ENCODE results near the gene ANGPTL1. TPM values are rescaled to one million over a fixed set of nuclear protein-coding genes. Genes with fewer than 3 reads are reported as not detected.

The ANGPTL1 gene
- total and polyA plus RNA-seq, 2 of the 8 experiments (the other 6 are each of a cell fraction or from before 2014, with no cell fraction given), result not detected

GRCh38 chr1:178870221-178870620, 656 bp downstream of the ANGPTL1 start:
- H2BK20ac ChIP-seq (ENCODE audit: low read length), result no peak overlapping the region
- CTCF ChIA-PET (ENCODE audit: partially characterized antibody), result interaction anchor here (1.1 to 2.1 kb wide), 3 partner anchors 102 to 327 kb away, joined by 4 to 6 read pairs (median 4); no protein-coding TSS in a partner anchor
- no peak for FAIRE-seq

More at GRCh38 chr1:178870221-178870620, 656 bp downstream of the ANGPTL1 start:
- Histone ChIP-seq H3K4me3 (ENCODE audit: extremely low read depth in 1 of 4, insufficient read depth in 2 of 4, low read depth in 3 of 4, low read length in 4 of 4) (no peak overlapping the region), H3K18ac (ENCODE audit: extremely low read depth, low read length) (no peak overlapping the region), H2BK12ac (ENCODE audit: low read depth, low read length) (no peak overlapping the region), H3K36me3 (ENCODE audit: control insufficient read depth in 2 of 4, insufficient read depth in 4 of 4, low read length in 3 of 4) (no peaks in the 10 kb centered on the region), H2BK120ac (replicated peaks; ENCODE audit: low read depth, low read length) (no peak overlapping the region), H2BK5ac (ENCODE audit: low read depth, low read length) (no peak overlapping the region), H3K4me2 (ENCODE audit: insufficient read depth in 1 of 2, low read depth in 2 of 2, low read length in 2 of 2) (no peak overlapping the region), H4K8ac (ENCODE audit: extremely low read depth, insufficient read depth, low read length) (no peak overlapping the region), H2AFZ (ENCODE audit: low read length) (no peak overlapping the region), H2AK5ac (ENCODE audit: low read depth, low read length) (no peak overlapping the region), H3K79me2 (ENCODE audit: control insufficient read depth in 1 of 2, insufficient read depth in 2 of 2, low read length in 2 of 2) (no peaks in the 10 kb centered on the region), H3K23me2 (ENCODE audit: low read depth, low read length) (no peaks in the 10 kb centered on the region), H3K27ac (ENCODE audit: low read depth, low read length) (no peak overlapping the region), H3K9me3 (ENCODE audit: insufficient read depth in 2 of 2, low read depth in 1 of 2, low read length in 1 of 2) (no peaks in the 10 kb centered on the region), H3K56ac (replicated peaks; ENCODE audit: insufficient read length, low read depth, low read length) (no peak overlapping the region), H3K4ac (replicated peaks; ENCODE audit: insufficient read length, low read depth, low read length) (no peak overlapping the region), H3K79me1 (ENCODE audit: low read depth, low read length) (no peaks in the 10 kb centered on the region), H3K9ac (replicated peaks in 1 of 4; ENCODE audit: extremely low read depth in 1 of 4, low read depth in 3 of 4, low read length in 3 of 4) (no peak overlapping the region), H4K91ac (replicated peaks; ENCODE audit: insufficient read length, low read length) (no peak overlapping the region), H4K5ac (ENCODE audit: insufficient read length, low read depth, low read length) (no peak overlapping the region), H4K20me1 (replicated peaks in 1 of 2; ENCODE audit: control insufficient read depth in 1 of 2, insufficient read depth in 2 of 2, low read length in 2 of 2) (no peaks in the 10 kb centered on the region), H3K14ac (ENCODE audit: insufficient read length) (no peak overlapping the region), H3K27me3 (replicated peaks in 1 of 4; ENCODE audit: control insufficient read depth in 3 of 4, extremely low read depth in 1 of 4, insufficient read depth in 3 of 4, low read length in 3 of 4) (no peaks in the 10 kb centered on the region), H2BK15ac (ENCODE audit: low read length) (no peak overlapping the region), H3K4me1 (replicated peaks in 1 of 4; ENCODE audit: control insufficient read depth in 3 of 4, insufficient read depth in 4 of 4, low read length in 3 of 4) (peaks cover 0 to 6% (median 2%) of the 10 kb centered on the region in 4 experiments; a peak in 2 of 7 replicates), H3K23ac (ENCODE audit: insufficient read length) (no peak overlapping the region)
- TF ChIP-seq SIX5 (IDR thresholded peaks at IDR 0.05; ENCODE audit: low read depth, low read length) (no peak), SIRT6 (IDR thresholded peaks at IDR 0.05; ENCODE audit: low read length) (no peak), RNF2 (IDR thresholded peaks at IDR 0.05; ENCODE audit: borderline replicate concordance, low read depth, low read length, missing control alignments, poor library complexity, severe bottlenecking) (no peak), ASH2L (IDR thresholded peaks at IDR 0.05; ENCODE audit: low read length) (no peak), CTBP2 (IDR thresholded peaks at IDR 0.05; ENCODE audit: borderline replicate concordance, insufficient read depth, insufficient read length, low read length) (no peak), SIN3A (conservative IDR thresholded peaks at IDR 0.05 in 1 of 2, IDR thresholded peaks at IDR 0.05 in 1 of 2; ENCODE audit: low read depth in 1 of 2, low read length in 2 of 2) (no peak), KDM1A (IDR thresholded peaks at IDR 0.05; ENCODE audit: borderline replicate concordance, low read length) (no peak), HDAC2 (IDR thresholded peaks at IDR 0.05; ENCODE audit: borderline replicate concordance in 1 of 2, low read depth in 2 of 2, low read length in 2 of 2) (no peak)
- 54% methylated on average over 1 of the region's 1 CpG; no CpG with 5 or more reads in 1 of the 2 experiments for WGBS, 2 experiments (ENCODE audit: extremely low coverage in 1 of 2, insufficient coverage in 1 of 2, insufficient read length in 1 of 2, insufficient replicate concordance in 2 of 2, low coverage in 1 of 2, low lambda C conversion rate in 2 of 2, missing lambda C conversion rate in 1 of 2)
- POLR2A ChIA-PET (ENCODE audit: partially characterized antibody), result no interaction called here
- DNase-seq (ENCODE audit: low read depth in 1 of 2, low spot score in 2 of 2), result no peak

All from H1 (cell line).